ENCODE results near the gene THOC5.
"Not testable (repeated sequence)": the region's sequence is repeated elsewhere in the genome, so short reads cannot be mapped to it uniquely, and the experiment has no call there.

The THOC5 gene

DNA sequence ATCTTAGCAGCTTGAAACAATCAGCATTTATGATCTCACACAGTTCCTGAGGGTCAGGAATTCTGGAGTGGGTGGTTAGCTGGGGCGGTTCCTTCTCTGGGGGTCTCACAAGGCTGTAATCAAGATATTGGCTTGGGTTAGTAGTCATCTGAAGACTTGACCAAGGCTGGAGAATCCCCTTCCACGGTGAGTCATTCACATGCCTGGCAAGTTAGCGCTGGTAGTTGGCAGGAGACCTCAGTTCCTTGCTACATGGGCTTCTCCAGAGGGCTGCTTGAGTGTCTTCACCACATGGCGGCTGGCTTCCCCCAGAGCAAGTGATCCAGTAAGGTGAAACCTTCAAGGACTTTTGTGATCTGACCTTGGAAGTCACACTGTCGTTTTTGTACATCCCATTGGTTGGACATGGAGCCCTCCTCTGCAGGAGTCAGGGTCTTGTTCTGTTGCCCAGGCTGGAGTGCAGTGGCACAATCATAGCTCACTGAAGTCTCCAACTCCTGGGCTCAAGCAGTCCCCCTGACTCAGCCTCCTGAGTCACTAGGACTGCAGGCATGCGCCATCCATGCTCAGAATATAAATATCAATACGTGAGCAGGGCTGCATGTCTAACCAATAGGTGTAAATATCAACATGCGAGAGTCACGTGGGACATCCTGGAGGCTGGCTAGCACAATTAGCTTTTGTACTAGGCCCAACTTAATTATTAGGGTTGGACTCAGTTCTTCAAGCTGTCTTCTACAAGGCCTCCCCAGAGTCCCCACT is 34.6 kb upstream of the THOC5 start:
- DNase-seq: no peak
- H3K27me3 ChIP-seq: no peaks in the 10 kb centered on the region
- no peak overlapping the region for H3K27ac ChIP-seq
- no peak for TF ChIP-seq CTCF (IDR thresholded peaks at IDR 0.05)
- no peaks in the 10 kb centered on the region for H3K9me3 ChIP-seq
- H3K4me3 ChIP-seq: no peak overlapping the region
- no peaks in the 10 kb centered on the region for H3K4me1 ChIP-seq
- no peaks in the 10 kb centered on the region for H3K36me3 ChIP-seq
- intact Hi-C loops (cut with DNase I; ENCODE audit: low total_unique reads): no loop called here

DNA sequence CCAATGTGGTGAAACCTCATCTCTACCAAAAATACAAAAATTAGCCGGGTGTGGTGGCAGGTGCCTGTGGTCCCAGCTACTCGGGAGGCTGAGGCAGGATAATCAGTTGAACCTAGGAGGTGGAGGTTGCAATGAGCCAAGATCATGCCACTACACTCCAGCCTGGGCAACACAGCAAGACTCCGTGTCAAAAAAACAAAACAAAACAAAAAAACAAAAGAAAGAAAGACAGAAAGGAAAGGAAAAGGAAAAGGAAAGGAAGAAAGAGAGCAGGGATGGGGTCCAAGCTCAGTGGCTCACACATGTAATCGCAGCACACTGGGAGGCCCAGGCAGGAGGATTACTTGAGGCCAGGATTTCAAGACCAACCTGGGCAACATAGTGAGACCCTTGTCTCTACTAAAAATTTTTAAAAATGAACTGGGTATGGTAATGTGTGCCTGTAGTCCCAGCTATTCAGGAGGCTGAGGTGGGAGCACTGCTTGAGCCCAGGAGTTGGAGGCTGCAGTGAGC is 32.7 kb upstream of the THOC5 start:
- DNase-seq; H3K36me3 ChIP-seq; H3K27me3 ChIP-seq; H3K27ac ChIP-seq; H3K4me1 ChIP-seq; H3K4me3 ChIP-seq; intact Hi-C loops (cut with DNase I; ENCODE audit: low total_unique reads); H3K9me3 ChIP-seq: not testable (repeated sequence)

GRCh38 chr22:29584975-29585374 is 31.4 kb upstream of the THOC5 start:
- Histone ChIP-seq H3K27me3 (no peaks in the 10 kb centered on the region), H3K27ac (no peak overlapping the region)
- intact Hi-C loops (cut with DNase I; ENCODE audit: low total_unique reads): no loop called here

GRCh38 chr22:29581799-29582198 is 28.2 kb upstream of the THOC5 start:
- no peak for DNase-seq
- Histone ChIP-seq H3K9me3 (no peaks in the 10 kb centered on the region), H3K36me3 (no peaks in the 10 kb centered on the region), H3K27me3 (no peaks in the 10 kb centered on the region), H3K4me1 (peaks cover 0 to 17% (median 7%) of the 10 kb centered on the region in 4 donors), H3K4me3 (peak overlapping the region in 1 of 2 donors; percentile 66), H3K27ac (no peak overlapping the region)
- no peak for TF ChIP-seq CTCF (IDR thresholded peaks at IDR 0.05)
- intact Hi-C loops (cut with DNase I; ENCODE audit: low total_unique reads): no loop called here

More at GRCh38 chr22:29584975-29585374, 31.4 kb upstream of the THOC5 start:
- Histone ChIP-seq H3K4me3 (no peak overlapping the region), H3K4me1 (peaks cover 0 to 17% (median 7%) of the 10 kb centered on the region in 4 donors), H3K9me3 (no peaks in the 10 kb centered on the region), H3K36me3 (no peaks in the 10 kb centered on the region)
- TF ChIP-seq CTCF (IDR thresholded peaks at IDR 0.05): no peak
- no peak for DNase-seq

DNA sequence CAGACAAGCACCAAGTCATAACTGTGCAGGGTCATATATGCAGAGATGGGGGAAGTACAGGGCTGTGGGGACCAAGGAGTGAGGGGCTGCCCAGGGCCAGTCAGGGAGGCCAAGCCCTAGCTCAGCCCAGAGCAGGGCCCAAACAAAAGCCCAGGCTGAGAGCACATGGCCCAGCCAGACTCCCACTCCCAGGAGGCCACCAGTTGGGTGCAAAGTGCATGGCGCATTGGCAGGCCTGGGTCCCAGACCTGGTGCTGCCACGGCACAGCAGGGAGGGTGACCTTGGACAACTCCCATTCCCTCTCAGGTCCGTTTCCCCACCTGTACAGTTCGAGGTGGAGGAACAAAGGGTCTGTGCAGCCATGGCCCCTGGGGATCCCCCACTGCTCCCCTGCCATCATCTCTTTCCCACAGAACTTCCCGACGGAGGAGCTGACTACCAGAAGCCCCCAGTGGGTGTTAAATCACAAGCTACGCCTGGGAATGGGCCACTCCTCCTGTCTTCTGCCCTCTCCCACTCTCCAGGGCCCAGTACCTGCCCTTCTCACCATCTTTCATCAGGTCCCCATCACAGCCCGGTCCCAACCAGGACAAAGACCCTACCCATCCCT is 26.7 kb upstream of the THOC5 start:
- TF ChIP-seq CTCF (IDR thresholded peaks at IDR 0.05): no peak
- Histone ChIP-seq H3K4me1 (peaks cover 0 to 17% (median 7%) of the 10 kb centered on the region in 4 donors), H3K27me3 (no peaks in the 10 kb centered on the region), H3K27ac (peak overlapping the region; percentile 40 to 65), H3K4me3 (peak overlapping the region; percentile 66 to 71), H3K36me3 (no peaks in the 10 kb centered on the region), H3K9me3 (no peaks in the 10 kb centered on the region)
- intact Hi-C loops (cut with DNase I; ENCODE audit: low total_unique reads): no loop called here
- DNase-seq: no peak
